Cardiac fibroblast (primary cell): ENCODE measurements around the gene NASP.

Experiments
- DNase-seq, 2 donors: peaks; one replicate each; pipeline versions ENCODE4 v3.0.0 to v3.0.0-alpha.2; 2010; ENCODE audit warnings: low read depth in 2 of 2
- H3K4me3 ChIP-seq, 2 donors: replicated peaks in 1 of 2; 1 replicate in 1 of 2; 2 replicates in 1 of 2; pipeline ENCODE4 v1.5.1; 2011; ENCODE audit warnings: low read depth in 2 of 2, low read length in 2 of 2, mild to moderate bottlenecking in 2 of 2, moderate library complexity in 1 of 2
- TF ChIP-seq, protein P1 (sequence below): IDR thresholded peaks from one replicate; pipeline ENCODE4 v1.5.1; 2011; ENCODE audit warnings: low read depth, mild to moderate bottlenecking, low read length, inconsistent platforms

Gene NASP

DNA sequence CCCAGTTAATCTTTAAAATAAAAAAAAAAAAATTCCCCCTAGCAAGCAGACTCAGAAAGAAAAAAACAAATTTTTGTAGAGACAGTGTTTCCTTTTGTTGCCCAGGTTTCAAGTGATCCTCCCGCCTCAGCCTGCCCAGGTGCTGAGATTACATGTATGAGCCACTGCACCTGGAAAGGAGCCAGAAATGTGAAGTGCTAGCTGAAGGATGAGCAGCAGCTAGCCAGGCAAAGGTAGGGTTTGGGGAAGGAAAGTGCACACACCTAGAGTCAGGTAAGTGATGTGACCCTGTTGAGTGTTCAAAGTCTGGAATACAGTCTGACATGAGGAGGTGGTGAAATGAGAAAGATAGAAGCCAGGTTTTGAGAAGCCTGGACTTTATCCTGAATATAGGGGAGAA lies 31.5 kb upstream of the NASP start:
- H3K4me3 ChIP-seq = peak overlapping the region in 1 of 2 donors; percentile 95

DNA sequence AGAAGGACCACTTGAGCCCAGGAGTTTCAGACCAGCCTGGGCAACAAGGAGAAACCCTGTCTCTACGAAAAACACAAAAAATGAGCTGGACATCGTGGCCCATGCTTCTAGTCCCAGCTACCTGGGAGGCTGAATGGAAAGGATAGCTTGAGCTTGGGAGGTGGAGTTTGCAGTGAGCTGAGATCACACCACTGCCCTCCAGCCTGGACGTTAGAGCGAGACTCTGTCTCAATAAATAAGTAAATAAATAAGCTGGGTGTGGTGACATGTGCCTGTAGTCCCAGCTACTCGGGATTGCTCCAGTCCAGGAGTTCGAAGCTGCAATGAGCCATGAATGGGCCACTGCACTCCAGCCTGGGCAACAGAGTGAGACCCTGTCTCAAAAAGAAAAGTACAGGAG lies 29.6 kb upstream of the NASP start:
- DNase-seq = no peak
- H3K4me3 ChIP-seq = no peak overlapping the region
- TF ChIP-seq, protein P1, sequence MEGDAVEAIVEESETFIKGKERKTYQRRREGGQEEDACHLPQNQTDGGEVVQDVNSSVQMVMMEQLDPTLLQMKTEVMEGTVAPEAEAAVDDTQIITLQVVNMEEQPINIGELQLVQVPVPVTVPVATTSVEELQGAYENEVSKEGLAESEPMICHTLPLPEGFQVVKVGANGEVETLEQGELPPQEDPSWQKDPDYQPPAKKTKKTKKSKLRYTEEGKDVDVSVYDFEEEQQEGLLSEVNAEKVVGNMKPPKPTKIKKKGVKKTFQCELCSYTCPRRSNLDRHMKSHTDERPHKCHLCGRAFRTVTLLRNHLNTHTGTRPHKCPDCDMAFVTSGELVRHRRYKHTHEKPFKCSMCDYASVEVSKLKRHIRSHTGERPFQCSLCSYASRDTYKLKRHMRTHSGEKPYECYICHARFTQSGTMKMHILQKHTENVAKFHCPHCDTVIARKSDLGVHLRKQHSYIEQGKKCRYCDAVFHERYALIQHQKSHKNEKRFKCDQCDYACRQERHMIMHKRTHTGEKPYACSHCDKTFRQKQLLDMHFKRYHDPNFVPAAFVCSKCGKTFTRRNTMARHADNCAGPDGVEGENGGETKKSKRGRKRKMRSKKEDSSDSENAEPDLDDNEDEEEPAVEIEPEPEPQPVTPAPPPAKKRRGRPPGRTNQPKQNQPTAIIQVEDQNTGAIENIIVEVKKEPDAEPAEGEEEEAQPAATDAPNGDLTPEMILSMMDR = no peak

More for the DNA sequence above, 31.5 kb upstream of the NASP start:
- TF ChIP-seq, protein P1 = no peak
- no peak for DNase-seq

DNA sequence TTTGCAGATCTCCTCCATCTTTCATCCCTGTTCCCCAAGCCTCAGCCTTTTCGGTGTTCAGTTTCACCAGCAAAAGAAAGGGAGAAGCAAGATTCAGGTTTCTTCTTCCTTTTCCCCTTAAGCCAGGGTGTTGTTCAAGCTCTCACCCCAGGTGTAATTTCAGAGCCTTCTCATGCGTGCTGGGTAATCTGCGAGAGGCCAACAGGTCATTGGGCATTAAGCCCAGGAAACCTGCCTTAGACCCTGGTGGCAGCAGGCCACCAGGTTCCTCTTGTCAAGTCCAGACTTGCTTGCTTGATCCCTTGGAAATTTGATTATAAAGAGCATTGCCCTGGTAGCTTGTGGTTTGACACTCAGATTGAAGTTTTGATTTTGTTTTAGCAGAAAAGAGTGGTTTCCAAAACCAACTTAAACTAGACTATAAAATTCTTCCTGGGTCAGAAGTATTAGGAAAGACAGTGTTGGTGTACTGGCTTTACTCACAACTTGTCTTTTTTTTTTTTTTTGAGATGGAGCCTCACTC lies 26.4 kb upstream of the NASP start:
- TF ChIP-seq, protein P1 = no peak
- H3K4me3 ChIP-seq = no peak overlapping the region
- DNase-seq = no peak

DNA sequence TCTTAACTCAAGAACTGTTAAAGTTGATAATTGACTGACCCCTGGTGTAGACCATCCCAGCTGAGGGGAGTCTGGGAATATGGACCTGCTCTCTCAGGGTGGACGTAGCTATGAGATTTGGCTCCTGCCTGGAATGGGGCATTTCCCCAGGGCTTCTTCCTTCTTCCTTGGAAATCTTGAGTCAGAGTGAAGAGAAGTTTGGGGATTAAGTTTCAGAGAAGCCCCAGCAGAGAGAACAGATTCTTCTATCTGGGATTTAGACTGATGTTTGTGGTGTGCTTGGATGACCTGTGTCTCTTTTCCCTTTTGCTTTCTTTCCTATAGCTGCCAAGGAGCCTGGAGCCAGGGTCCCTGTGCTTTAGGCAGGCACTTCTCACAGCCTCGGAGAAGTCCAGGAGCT lies 20.0 kb upstream of the NASP start:
- TF ChIP-seq, protein P1 = no peak
- no peak overlapping the region for H3K4me3 ChIP-seq
- DNase-seq = no peak

DNA sequence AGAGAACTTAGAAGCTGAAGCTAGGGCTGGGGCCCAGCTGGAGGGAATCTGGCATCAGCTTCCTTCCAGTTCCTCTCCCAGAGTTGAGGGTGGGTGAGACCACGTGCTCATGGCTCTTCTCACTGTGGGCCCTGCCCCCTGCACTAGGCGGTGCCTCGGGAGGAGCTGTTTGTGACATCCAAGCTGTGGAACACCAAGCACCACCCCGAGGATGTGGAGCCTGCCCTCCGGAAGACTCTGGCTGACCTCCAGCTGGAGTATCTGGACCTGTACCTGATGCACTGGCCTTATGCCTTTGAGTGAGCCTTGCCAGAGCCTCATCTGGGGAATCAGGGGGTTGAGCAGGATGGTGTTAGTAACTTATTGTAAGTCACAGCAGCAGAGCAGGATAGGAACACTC lies 17.1 kb upstream of the NASP start:
- peak in 1 of 2 donors; percentile 66 for DNase-seq
- no peak overlapping the region for H3K4me3 ChIP-seq
- TF ChIP-seq, protein P1 = no peak

DNA sequence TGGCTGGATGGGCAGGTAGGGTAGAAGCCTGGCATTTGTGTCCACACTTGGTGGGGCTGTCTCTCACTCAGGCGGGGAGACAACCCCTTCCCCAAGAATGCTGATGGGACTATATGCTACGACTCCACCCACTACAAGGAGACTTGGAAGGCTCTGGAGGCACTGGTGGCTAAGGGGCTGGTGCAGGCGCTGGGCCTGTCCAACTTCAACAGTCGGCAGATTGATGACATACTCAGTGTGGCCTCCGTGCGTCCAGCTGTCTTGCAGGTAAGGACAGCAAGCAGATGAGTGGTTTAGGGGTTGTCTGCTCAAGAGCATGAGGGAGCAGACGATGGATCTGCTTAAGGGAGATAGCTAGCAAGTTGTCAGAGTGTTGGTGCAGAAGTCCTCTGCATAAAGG lies 15.9 kb upstream of the NASP start:
- TF ChIP-seq, protein P1 = no peak
- DNase-seq = no peak
- no peak overlapping the region for H3K4me3 ChIP-seq

DNA sequence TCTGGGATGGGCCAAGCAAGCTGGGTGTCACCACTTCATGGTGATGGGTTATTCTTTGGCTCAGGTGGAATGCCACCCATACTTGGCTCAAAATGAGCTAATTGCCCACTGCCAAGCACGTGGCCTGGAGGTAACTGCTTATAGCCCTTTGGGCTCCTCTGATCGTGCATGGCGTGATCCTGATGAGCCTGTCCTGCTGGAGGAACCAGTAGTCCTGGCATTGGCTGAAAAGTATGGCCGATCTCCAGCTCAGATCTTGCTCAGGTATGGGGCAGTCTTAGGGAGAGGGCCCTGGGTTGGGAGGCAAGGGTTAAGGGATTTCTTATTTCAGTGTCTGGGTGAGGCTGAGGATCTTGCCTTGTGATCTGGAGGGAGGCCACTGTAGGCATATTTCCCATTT lies 15.4 kb upstream of the NASP start:
- no peak for DNase-seq
- H3K4me3 ChIP-seq = no peak overlapping the region
- TF ChIP-seq, protein P1 = no peak
